ENCODE results near the gene CHM. TPM values are rescaled to one million over a fixed set of nuclear protein-coding genes. Genes with fewer than 3 reads are reported as not detected.

Gene CHM
- total and polyA plus RNA-seq, 10 of the 15 experiments (the other 5 are each of a cell fraction or from before 2014, with no cell fraction given), result 4.8 to 19.0 (median 8.0) TPM

GRCh38 chrX:86021652-86022289, 25.6 kb downstream of the CHM start:
- ChIA-PET CTCF (no interaction called here), SMC1A (ENCODE audit: uncharacterized antibody, unreplicated experiment) (no interaction called here), RAD21 (ENCODE audit: unreplicated experiment) (no interaction called here), POLR2A (no interaction called here)
- no peaks in the 10 kb centered on the region for H3K79me2 ChIP-seq (ENCODE audit: control insufficient read depth, insufficient read depth, low read length)
- H3K27ac ChIP-seq (ENCODE audit: control insufficient read depth, insufficient read depth), result no peak overlapping the region
- DNase-seq (ENCODE audit: low read depth, low spot score), result no peak
- H3K4me3 ChIP-seq, result no peak overlapping the region
- H3K9ac ChIP-seq (ENCODE audit: control insufficient read depth, insufficient read depth, low read length), result no peak overlapping the region
- H3K4me1 ChIP-seq (ENCODE audit: control insufficient read depth, insufficient read depth, low read length), result no peaks in the 10 kb centered on the region
- H4K20me1 ChIP-seq (ENCODE audit: control insufficient read depth, insufficient read depth), result no peaks in the 10 kb centered on the region
- ATAC-seq, result no peak
- no TSS peak for BruUV-seq (replicated peaks)
- intact Hi-C loops (cut with micrococcal nuclease; ENCODE audit: unreplicated experiment), result no loop called here
- peaks cover 0 to 3% of the 10 kb centered on the region in 2 experiments; a peak in 1 of 4 replicates for H3K36me3 ChIP-seq (ENCODE audit: control insufficient read depth in 2 of 2, insufficient read depth in 2 of 2, low read length in 1 of 2)
- TF ChIP-seq SPI1 (IDR thresholded peaks at IDR 0.05; ENCODE audit: borderline replicate concordance, insufficient read depth, low read depth, low read length) (peak; percentile 26; the same call in 1 of the 2 replicates), LARP7 (IDR thresholded peaks at IDR 0.05) (no peak)
- in situ Hi-C loops (cut with MboI), result no loop called here
- no peak overlapping the region for H3K4me2 ChIP-seq (ENCODE audit: control insufficient read depth, insufficient read depth)
- no peaks in the 10 kb centered on the region for H3K27me3 ChIP-seq (replicated peaks in 1 of 2; ENCODE audit: control insufficient read depth in 2 of 2, insufficient read depth in 2 of 2, low read length in 1 of 2)
- no peak overlapping the region for H2AFZ ChIP-seq (ENCODE audit: control insufficient read depth, low read depth, low read length)
- no peaks in the 10 kb centered on the region; the same call in 2 of the 3 replicates for H3K9me3 ChIP-seq (replicated peaks; ENCODE audit: control insufficient read depth, insufficient read depth, low read length)
- no peak for FAIRE-seq

GRCh38 chrX:86016139-86016538, 31.2 kb downstream of the CHM start:
- intact Hi-C loops (cut with micrococcal nuclease; ENCODE audit: unreplicated experiment) (no loop called here), in situ Hi-C loops (cut with MboI) (no loop called here)
- no peaks in the 10 kb centered on the region for H3K79me2 ChIP-seq (ENCODE audit: control insufficient read depth, insufficient read depth, low read length)
- no peak overlapping the region for H2AFZ ChIP-seq (ENCODE audit: control insufficient read depth, low read depth, low read length)
- no peak overlapping the region for H3K4me3 ChIP-seq
- H3K9me3 ChIP-seq (replicated peaks; ENCODE audit: control insufficient read depth, insufficient read depth, low read length), result no peaks in the 10 kb centered on the region; the same call in 2 of the 3 replicates
- no peak overlapping the region for H3K27ac ChIP-seq (ENCODE audit: control insufficient read depth, insufficient read depth)
- ChIA-PET CTCF (no interaction called here), POLR2A (no interaction called here), RAD21 (ENCODE audit: unreplicated experiment) (no interaction called here), SMC1A (ENCODE audit: uncharacterized antibody, unreplicated experiment) (no interaction called here)
- no TSS peak for BruUV-seq (replicated peaks)
- FAIRE-seq, result no peak
- no peak overlapping the region for H3K9ac ChIP-seq (ENCODE audit: control insufficient read depth, insufficient read depth, low read length)
- peaks cover 0 to 3% of the 10 kb centered on the region in 2 experiments; a peak in 1 of 4 replicates for H3K36me3 ChIP-seq (ENCODE audit: control insufficient read depth in 2 of 2, insufficient read depth in 2 of 2, low read length in 1 of 2)
- DNase-seq (ENCODE audit: low read depth, low spot score), result no peak
- 64% methylated on average over 4 of the region's 4 CpGs for WGBS (ENCODE audit: insufficient coverage, insufficient replicate concordance, low lambda C conversion rate, missing lambda C conversion rate)
- no peaks in the 10 kb centered on the region for H4K20me1 ChIP-seq (ENCODE audit: control insufficient read depth, insufficient read depth)
- no peaks in the 10 kb centered on the region for H3K4me1 ChIP-seq (ENCODE audit: control insufficient read depth, insufficient read depth, low read length)
- ATAC-seq, result no peak
- no peak overlapping the region for H3K4me2 ChIP-seq (ENCODE audit: control insufficient read depth, insufficient read depth)
- H3K27me3 ChIP-seq (replicated peaks in 1 of 2; ENCODE audit: control insufficient read depth in 2 of 2, insufficient read depth in 2 of 2, low read length in 1 of 2), result no peaks in the 10 kb centered on the region
- TF ChIP-seq IRF5 (IDR thresholded peaks at IDR 0.05; ENCODE audit: borderline replicate concordance), result no peak
- no peak for TF ChIP-seq EZH2 (IDR thresholded peaks at IDR 0.05; ENCODE audit: borderline replicate concordance, control insufficient read depth, low read depth, low read length)
- TF ChIP-seq POLR2AphosphoS5 (IDR thresholded peaks at IDR 0.05; ENCODE audit: low read length), result no peak
- no peak for TF ChIP-seq TCF12 (IDR thresholded peaks at IDR 0.05; ENCODE audit: low read depth, low read length)
- no peak for TF ChIP-seq USF1 (IDR thresholded peaks at IDR 0.05; ENCODE audit: borderline replicate concordance, extremely low read length, insufficient read depth, low read depth, low read length)
- TF ChIP-seq JUNB (IDR thresholded peaks at IDR 0.05), result no peak
- no peak for TF ChIP-seq RELA (IDR thresholded peaks at IDR 0.05; ENCODE audit: borderline replicate concordance, partially characterized antibody)
- TF ChIP-seq IRF4 (IDR thresholded peaks at IDR 0.05; ENCODE audit: low read depth, low read length), result no peak
- TF ChIP-seq NRF1 (conservative IDR thresholded peaks at IDR 0.05; ENCODE audit: low read depth, low read length), result no peak
- TF ChIP-seq CEBPZ (IDR thresholded peaks at IDR 0.05; ENCODE audit: low read depth, low read length), result no peak
- TF ChIP-seq HDAC2 (IDR thresholded peaks at IDR 0.05), result no peak
